ENCODE results near the gene PLA2G4A.

DNA sequence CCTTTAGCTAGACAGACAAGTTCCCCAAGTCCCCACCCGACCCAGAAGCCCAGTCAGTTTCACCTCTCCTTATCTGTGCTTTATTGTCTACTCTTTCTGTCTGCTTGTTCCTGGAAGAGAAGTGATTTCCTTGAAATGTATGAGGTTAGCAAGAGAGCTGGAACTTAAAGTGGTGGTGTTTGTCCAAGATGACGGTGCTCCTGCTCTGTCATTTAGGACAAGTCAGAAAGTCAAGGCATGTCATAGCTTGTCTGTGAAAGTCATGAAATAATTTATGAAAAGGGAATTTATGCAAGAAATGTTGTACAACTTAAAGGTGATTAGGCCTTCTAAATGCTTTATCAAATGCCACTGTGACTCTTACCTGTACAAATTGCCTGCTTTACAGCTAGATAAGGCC, 178.1 kb downstream of the PLA2G4A start:
- TF ChIP-seq, protein P1, sequence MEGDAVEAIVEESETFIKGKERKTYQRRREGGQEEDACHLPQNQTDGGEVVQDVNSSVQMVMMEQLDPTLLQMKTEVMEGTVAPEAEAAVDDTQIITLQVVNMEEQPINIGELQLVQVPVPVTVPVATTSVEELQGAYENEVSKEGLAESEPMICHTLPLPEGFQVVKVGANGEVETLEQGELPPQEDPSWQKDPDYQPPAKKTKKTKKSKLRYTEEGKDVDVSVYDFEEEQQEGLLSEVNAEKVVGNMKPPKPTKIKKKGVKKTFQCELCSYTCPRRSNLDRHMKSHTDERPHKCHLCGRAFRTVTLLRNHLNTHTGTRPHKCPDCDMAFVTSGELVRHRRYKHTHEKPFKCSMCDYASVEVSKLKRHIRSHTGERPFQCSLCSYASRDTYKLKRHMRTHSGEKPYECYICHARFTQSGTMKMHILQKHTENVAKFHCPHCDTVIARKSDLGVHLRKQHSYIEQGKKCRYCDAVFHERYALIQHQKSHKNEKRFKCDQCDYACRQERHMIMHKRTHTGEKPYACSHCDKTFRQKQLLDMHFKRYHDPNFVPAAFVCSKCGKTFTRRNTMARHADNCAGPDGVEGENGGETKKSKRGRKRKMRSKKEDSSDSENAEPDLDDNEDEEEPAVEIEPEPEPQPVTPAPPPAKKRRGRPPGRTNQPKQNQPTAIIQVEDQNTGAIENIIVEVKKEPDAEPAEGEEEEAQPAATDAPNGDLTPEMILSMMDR (IDR thresholded peaks at IDR 0.05), result no peak
- TF ChIP-seq POLR2A (IDR thresholded peaks at IDR 0.05), result no peak
